Measurements from ENCODE around the gene PFDN6. TPM values are rescaled to one million over a fixed set of nuclear protein-coding genes. Genes with fewer than 3 reads are reported as not detected.
A peak's percentile ranks its signal among the peaks of the same experiment; 100 is the strongest.

PFDN6 gene
- total and polyA plus RNA-seq, 9 of the 15 experiments (the other 6 are each of a cell fraction or from before 2014, with no cell fraction given) = 6.8 to 475 (median 216) TPM

- no peak for TF ChIP-seq SNAPC5 (CRISPR knock-in tag; IDR thresholded peaks at IDR 0.05)
- no peak for TF ChIP-seq NR2C1 (IDR thresholded peaks at IDR 0.05)
- TF ChIP-seq NR2C1 (tag; IDR thresholded peaks at IDR 0.05) = peak; percentile 83
- no peak for TF ChIP-seq ZNF507 (tag; conservative IDR thresholded peaks at IDR 0.05)
- TF ChIP-seq ZNF174 (CRISPR knock-in tag; IDR thresholded peaks at IDR 0.05) = no peak
- TF ChIP-seq ZBTB49 (CRISPR knock-in tag; IDR thresholded peaks at IDR 0.05; ENCODE audit: borderline replicate concordance) = no peak
- peak; percentile 59; the same call in 1 of the 2 replicates for TF ChIP-seq ARID1B (IDR thresholded peaks at IDR 0.05)
- no peak for TF ChIP-seq NR0B1 (IDR thresholded peaks at IDR 0.05; ENCODE audit: partially characterized antibody)
- no peak for TF ChIP-seq HNRNPUL1 (IDR thresholded peaks at IDR 0.05; ENCODE audit: low read length)
- no peak for TF ChIP-seq POLR2A (conservative IDR thresholded peaks at IDR 0.05)
- no peak for TF ChIP-seq SMAD2 (IDR thresholded peaks at IDR 0.05; ENCODE audit: low read depth, low read length)
- peak; percentile 67 for TF ChIP-seq SMARCE1 (IDR thresholded peaks at IDR 0.05)
- no peak for TF ChIP-seq ZNF77 (CRISPR knock-in tag; IDR thresholded peaks at IDR 0.05)
- no peak for TF ChIP-seq CHD4 (IDR thresholded peaks at IDR 0.05; ENCODE audit: insufficient read depth, insufficient replicate concordance, low read depth, low read length, poor library complexity, severe bottlenecking)
- no peak for TF ChIP-seq KLF13 (tag; IDR thresholded peaks at IDR 0.05; ENCODE audit: borderline replicate concordance, low read depth)
- peak; percentile 82 for TF ChIP-seq MEF2A (IDR thresholded peaks at IDR 0.05; ENCODE audit: control insufficient read depth, low read depth, low read length)
- no peak for TF ChIP-seq MCM5 (IDR thresholded peaks at IDR 0.05; ENCODE audit: low read depth)
- TF ChIP-seq ZNF311 (CRISPR knock-in tag; IDR thresholded peaks at IDR 0.05) = no peak
- TF ChIP-seq ILK (tag; IDR thresholded peaks at IDR 0.05; ENCODE audit: borderline replicate concordance, low read depth) = no peak
- TF ChIP-seq SIN3B (IDR thresholded peaks at IDR 0.05; ENCODE audit: low read depth) = no peak
- no peak for TF ChIP-seq SAFB2 (IDR thresholded peaks at IDR 0.05; ENCODE audit: borderline replicate concordance, low read depth, low read length, severe bottlenecking)
- no peak for TF ChIP-seq ELF4 (CRISPR knock-in tag; IDR thresholded peaks at IDR 0.05)
- TF ChIP-seq PHF21A (IDR thresholded peaks at IDR 0.05; ENCODE audit: borderline replicate concordance, low read depth) = no peak
- peak; percentile 69 for TF ChIP-seq SMARCA4 (IDR thresholded peaks at IDR 0.05)
- TF ChIP-seq RHOXF2B (CRISPR knock-in tag; conservative IDR thresholded peaks at IDR 0.05) = no peak
- no peak for TF ChIP-seq CREB5 (CRISPR knock-in tag; IDR thresholded peaks at IDR 0.05)
Observed at GRCh38 chr6:33320315-33321181, 31.1 kb downstream of the PFDN6 start (continued).

Data from K562 (cell line).